Vagina (tissue), 2 donors: ENCODE data around the gene PPDPF. TPM values are rescaled to one million over a fixed set of nuclear protein-coding genes. Genes with fewer than 3 reads are reported as not detected.
A peak's percentile ranks its signal among the peaks of the same experiment; 100 is the strongest.

Source experiments
- DNase-seq, 2 donors: peaks; one replicate each; pipeline ENCODE4 v3.0.0-alpha.2; 2017; ENCODE audit errors: extremely low spot score in 2 of 2
- H3K27ac ChIP-seq: fragments of 200-600 bp; sonication (generic); one replicate; pipeline ENCODE4 v1.5.1; 2019
- H3K27me3 ChIP-seq: fragments of 200-600 bp; sonication (generic); one replicate; pipeline ENCODE4 v1.5.1; 2019
- H3K36me3 ChIP-seq, 2 donors: fragments of 200-600 bp; sonication (generic); one replicate each; pipeline ENCODE4 v1.5.1; 2017 to 2019
- H3K4me1 ChIP-seq: fragments of 200-600 bp; sonication (generic); one replicate; pipeline ENCODE4 v1.5.1; 2019
- H3K4me3 ChIP-seq, 2 donors: fragments of 200-600 bp; sonication (generic); 1 replicate in 1 of 2; 2 replicates in 1 of 2; pipeline ENCODE4 v1.5.1; 2016 to 2019
- H3K9me3 ChIP-seq: fragments of 200-600 bp; sonication (generic); one replicate; pipeline ENCODE4 v1.5.1; 2019
- CTCF ChIP-seq, 3 experiments: fragments of 450-650 bp in 2 of 3; fragments of 200-600 bp in 1 of 3; sonication (generic) in 1 of 3; IDR thresholded peaks; one replicate each; pipeline ENCODE4 v1.5.1; 2017 to 2019; ENCODE audit warnings: antibody characterized with exemption in 3 of 3, mild to moderate bottlenecking in 2 of 3, moderate library complexity in 2 of 3
- POLR2A ChIP-seq, 2 donors: fragments of 450-650 bp; IDR thresholded peaks; one replicate each; pipeline ENCODE4 v1.6.1; 2017; ENCODE audit warnings: antibody characterized with exemption in 2 of 2, mild to moderate bottlenecking in 2 of 2, moderate library complexity in 2 of 2
- POLR2AphosphoS5 ChIP-seq, 2 donors: sonication (generic); formaldehyde crosslinking; IDR thresholded peaks; one replicate each; pipeline ENCODE4 v1.9.0; 2017; ENCODE audit warnings: antibody characterized with exemption in 2 of 2, mild to moderate bottlenecking in 2 of 2, low read depth in 1 of 2; ENCODE audit not compliant: insufficient read depth in 1 of 2
- intact Hi-C: fragments of 100-400 bp; cut with DNase I; formaldehyde crosslinking; loops from one replicate; pipeline ENCODE4 v1.15.1; 2023
- total RNA-seq: library from RNA; depleted of rRNA; stranded (reverse); fragments of >200 nt; gene quantifications from one replicate; pipeline ENCODE4 v1.2.3, GENCODE V29; 2016

Gene PPDPF
- total RNA-seq, 1 donor from 2014 or later, result 198 TPM

GRCh38 chr20:63522091-63522868, 1.7 kb downstream of the PPDPF start:
- H3K4me3 ChIP-seq, result peak overlapping the region; percentile 58 to 94
- no peaks in the 10 kb centered on the region for H3K36me3 ChIP-seq
- H3K9me3 ChIP-seq, result no peaks in the 10 kb centered on the region
- DNase-seq, result no peak
- H3K4me1 ChIP-seq, result peaks cover 35% of the 10 kb centered on the region
- H3K27ac ChIP-seq, result peak overlapping the region; percentile 97
- intact Hi-C loops, result no loop called here
- H3K27me3 ChIP-seq, result no peaks in the 10 kb centered on the region
- TF ChIP-seq POLR2AphosphoS5 (IDR thresholded peaks at IDR 0.05; ENCODE audit: insufficient read depth in 1 of 2, low read depth in 1 of 2) (peak in 1 of 2 donors; percentile 14), CTCF (IDR thresholded peaks at IDR 0.05) (no peak)

GRCh38 chr20:63522981-63523611, 2.5 kb downstream of the PPDPF start:
- no peaks in the 10 kb centered on the region for H3K36me3 ChIP-seq
- no peak for DNase-seq
- no peak for TF ChIP-seq POLR2AphosphoS5 (IDR thresholded peaks at IDR 0.05; ENCODE audit: insufficient read depth in 1 of 2, low read depth in 1 of 2)
- no peak for TF ChIP-seq CTCF (IDR thresholded peaks at IDR 0.05)
- TF ChIP-seq POLR2A (IDR thresholded peaks at IDR 0.05), result no peak
- H3K27me3 ChIP-seq, result no peaks in the 10 kb centered on the region
- peaks cover 35% of the 10 kb centered on the region for H3K4me1 ChIP-seq
- H3K27ac ChIP-seq, result no peak overlapping the region
- H3K4me3 ChIP-seq, result no peak overlapping the region
- intact Hi-C loops, result no loop called here
- no peaks in the 10 kb centered on the region for H3K9me3 ChIP-seq

GRCh38 chr20:63525185-63525584, 4.6 kb downstream of the PPDPF start:
- H3K4me1 ChIP-seq, result peaks cover 25% of the 10 kb centered on the region
- DNase-seq, result no peak
- no peaks in the 10 kb centered on the region for H3K9me3 ChIP-seq
- H3K27ac ChIP-seq, result no peak overlapping the region
- intact Hi-C loops, result no loop called here
- H3K4me3 ChIP-seq, result no peak overlapping the region
- H3K36me3 ChIP-seq, result no peaks in the 10 kb centered on the region
- TF ChIP-seq CTCF (IDR thresholded peaks at IDR 0.05) (no peak), POLR2AphosphoS5 (IDR thresholded peaks at IDR 0.05; ENCODE audit: insufficient read depth in 1 of 2, low read depth in 1 of 2) (no peak), POLR2A (IDR thresholded peaks at IDR 0.05) (no peak)
- H3K27me3 ChIP-seq, result no peaks in the 10 kb centered on the region

- H3K9me3 ChIP-seq, result no peaks in the 10 kb centered on the region
- H3K27ac ChIP-seq, result no peak overlapping the region
Measured at GRCh38 chr20:63525971-63526370, 5.4 kb downstream of the PPDPF start.

More at GRCh38 chr20:63525971-63526370, 5.4 kb downstream of the PPDPF start:
- Histone ChIP-seq H3K4me1 (peaks cover 25% of the 10 kb centered on the region), H3K36me3 (no peaks in the 10 kb centered on the region), H3K27me3 (no peaks in the 10 kb centered on the region), H3K4me3 (no peak overlapping the region)
- intact Hi-C loops, result no loop called here
- DNase-seq, result no peak
- TF ChIP-seq CTCF (IDR thresholded peaks at IDR 0.05), result no peak
- TF ChIP-seq POLR2AphosphoS5 (IDR thresholded peaks at IDR 0.05; ENCODE audit: insufficient read depth in 1 of 2, low read depth in 1 of 2), result no peak
- no peak for TF ChIP-seq POLR2A (IDR thresholded peaks at IDR 0.05)
